Upper lobe of left lung (tissue), 4 donors: ENCODE measurements around the gene RNMT.

Experiments used
- CTCF ChIP-seq, 6 experiments: fragments of 450-650 bp in 4 of 6; fragments of 200-600 bp in 2 of 6; sonication (generic) in 2 of 6; IDR thresholded peaks; one replicate each; pipeline ENCODE4 v1.5.1; 2016 to 2019; ENCODE audit warnings: antibody characterized with exemption in 6 of 6
- EP300 ChIP-seq, 4 donors: sonication (generic); formaldehyde crosslinking; IDR thresholded peaks; one replicate each; pipeline ENCODE4 v1.5.1; 2017; ENCODE audit warnings: antibody characterized with exemption in 4 of 4, control low read depth in 2 of 4
- POLR2A ChIP-seq, 4 donors: fragments of 450-650 bp; IDR thresholded peaks; one replicate each; pipeline ENCODE4 v1.5.1; 2016 to 2017; ENCODE audit warnings: antibody characterized with exemption in 4 of 4, mild to moderate bottlenecking in 2 of 4

- TF ChIP-seq CTCF (IDR thresholded peaks at IDR 0.05) (no peak), POLR2A (IDR thresholded peaks at IDR 0.05) (no peak), EP300 (IDR thresholded peaks at IDR 0.05) (no peak)
These were observed 83.2 kb downstream of the RNMT start for GRCh38 chr18:13809531-13810255.
